Measurements from ENCODE around the gene PPFIA3. TPM values are rescaled to one million over a fixed set of nuclear protein-coding genes. Genes with fewer than 3 reads are reported as not detected.
A peak's percentile ranks its signal among the peaks of the same experiment; 100 is the strongest.

PPFIA3 gene
- total and polyA plus RNA-seq, 2 of the 4 experiments (the other 2 are of a cell fraction) = 0.90 to 2.4 TPM

- Histone ChIP-seq H3K4me3 (ENCODE audit: insufficient read depth, low read depth, low read length) (peak overlapping the region; percentile 33; the same call in 1 of the 2 replicates), H2BK120ac (ENCODE audit: low read depth, low read length) (no peak overlapping the region), H3K18ac (ENCODE audit: low read depth, low read length) (no peak overlapping the region), H2BK15ac (ENCODE audit: low read depth, low read length) (no peak overlapping the region), H4K8ac (ENCODE audit: low read depth in 2 of 2, low read length in 2 of 2) (peak overlapping the region in 1 of 2 experiments; percentile 70; a peak in 1 of 4 replicates), H2AFZ (replicated peaks; ENCODE audit: low read length, poor library complexity) (peak overlapping the region; percentile 88), H2BK5ac (ENCODE audit: low read depth, low read length, poor library complexity, severe bottlenecking) (no peak overlapping the region), H3K4me2 (ENCODE audit: low read depth, low read length) (peak overlapping the region; percentile 50), H3K23ac (ENCODE audit: low read depth, low read length) (no peak overlapping the region), H2BK20ac (ENCODE audit: low read depth, low read length) (no peak overlapping the region), H3K36me3 (ENCODE audit: control insufficient read depth, insufficient read depth, low read length) (no peaks in the 10 kb centered on the region), H3K27ac (ENCODE audit: insufficient read depth, low read length) (no peak overlapping the region), H2AK9ac (replicated peaks; ENCODE audit: low read depth, low read length, poor library complexity) (peak overlapping the region; percentile 74), H3K9me1 (ENCODE audit: insufficient read depth, low read length) (peaks cover 6% of the 10 kb centered on the region; the same call in 1 of the 2 replicates), H3K79me1 (ENCODE audit: low read depth in 1 of 2, low read length in 2 of 2) (no peaks in the 10 kb centered on the region), H3K9ac (ENCODE audit: low read depth, low read length) (no peak overlapping the region), H4K5ac (ENCODE audit: low read depth, low read length) (no peak overlapping the region), H3K27me3 (ENCODE audit: control insufficient read depth, insufficient read depth, low read length) (no peaks in the 10 kb centered on the region), H3K4me1 (ENCODE audit: control insufficient read depth, insufficient read depth, low read length) (peaks cover 2% of the 10 kb centered on the region), H4K91ac (ENCODE audit: insufficient read depth, low read depth, low read length) (no peak overlapping the region), H3K4ac (ENCODE audit: low read depth, low read length) (no peak overlapping the region), H4K20me1 (ENCODE audit: insufficient read depth, low read length) (no peaks in the 10 kb centered on the region), H3K9me3 (ENCODE audit: control insufficient read depth, insufficient read depth, low read length) (no peaks in the 10 kb centered on the region), H3K56ac (ENCODE audit: extremely low read depth, insufficient read depth, low read length) (no peak overlapping the region), H2AK5ac (ENCODE audit: low read depth, low read length) (no peak overlapping the region), H3K14ac (replicated peaks; ENCODE audit: low read depth, low read length) (no peak overlapping the region)
- in situ Hi-C loops (cut with MboI; ENCODE audit: low sequenced_read_pairs) = no loop called here
- 24% methylated on average over 13 of the region's 42 CpGs; no CpG with 5 or more reads in 1 of the 2 experiments for WGBS, 2 experiments (ENCODE audit: extremely low coverage in 2 of 2, insufficient read length in 1 of 2)
- BruUV-seq (replicated peaks) = no TSS peak
- POLR2A ChIA-PET (ENCODE audit: unreplicated experiment) = no interaction called here
- intact Hi-C loops (cut with micrococcal nuclease) = no loop called here
- no peak for TF ChIP-seq MAZ (IDR thresholded peaks at IDR 0.05; ENCODE audit: borderline replicate concordance, low read depth, low read length)
- TF ChIP-seq RFX5 (IDR thresholded peaks at IDR 0.05; ENCODE audit: low read depth, low read length) = no peak
- TF ChIP-seq MXI1 (IDR thresholded peaks at IDR 0.05; ENCODE audit: borderline replicate concordance, low read depth, low read length) = no peak
- peak; percentile 84 for ATAC-seq (ENCODE audit: low read depth)
- CTCF ChIA-PET = interaction anchor here (0.6 to 1.0 kb wide), 2 partner anchors 36 to 165 kb away, joined by 3 to 4 read pairs; no protein-coding TSS in a partner anchor
- dilution Hi-C loops (cut with HindIII; ENCODE audit: low sequenced_read_pairs, unreplicated experiment) = no loop called here
- peak; percentile 70 for DNase-seq
Measured at GRCh38 chr19:49133621-49134454, 14.5 kb downstream of the PPFIA3 start.
